Measurements from ENCODE around the gene ZNF687. TPM values are rescaled to one million over a fixed set of nuclear protein-coding genes. Genes with fewer than 3 reads are reported as not detected.

The ZNF687 gene
- total and polyA plus RNA-seq, 9 donors = 6.4 to 37.2 (median 24.6) TPM

- H3K4me1 ChIP-seq (ENCODE audit: insufficient read depth) = peaks cover 29% of the 10 kb centered on the region
- no peak overlapping the region for H3K4me3 ChIP-seq
- 33 to 39% (median 35%) methylated on average over 4 of the region's 4 CpGs for WGBS, 3 donors
- intact Hi-C loops (cut with DNase I) = no loop called here
- peak overlapping the region in 1 of 2 donors; percentile 69 for H3K27ac ChIP-seq
- no peaks in the 10 kb centered on the region for H3K9me3 ChIP-seq
- no peaks in the 10 kb centered on the region for H3K27me3 ChIP-seq
- H3K36me3 ChIP-seq = no peaks in the 10 kb centered on the region
- TF ChIP-seq CTCF (IDR thresholded peaks at IDR 0.05) (no peak), POLR2A (IDR thresholded peaks at IDR 0.05) (no peak), EP300 (IDR thresholded peaks at IDR 0.05) (no peak)
- peak in 1 of 5 donors; percentile 29 for DNase-seq
Observed at GRCh38 chr1:151311011-151311410, 28.9 kb downstream of the ZNF687 start.

- no peaks in the 10 kb centered on the region for H3K36me3 ChIP-seq
- peak; percentile 62 to 91 (median 75) for DNase-seq
Observed at GRCh38 chr1:151311589-151312331, 29.7 kb downstream of the ZNF687 start.

DNA sequence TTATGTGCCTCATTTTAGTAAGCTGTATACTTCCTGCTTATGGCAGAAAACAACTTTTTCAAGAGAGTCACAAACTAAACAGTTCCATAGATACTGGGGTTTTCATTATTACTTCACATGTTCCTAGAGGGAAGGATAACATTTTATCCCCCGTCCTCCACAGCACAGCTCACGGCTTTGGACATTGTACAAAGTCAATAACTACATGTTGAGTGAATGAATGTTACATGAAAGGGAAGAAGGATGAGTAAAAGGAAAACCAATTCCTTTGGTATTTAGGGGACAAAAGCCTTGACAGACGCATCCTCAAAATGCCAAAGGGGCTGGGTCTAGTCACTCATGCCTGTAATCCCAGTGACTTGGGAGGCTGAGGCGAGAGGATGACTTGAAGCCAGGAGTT lies 30.3 kb downstream of the ZNF687 start:
- WGBS, 3 donors = 67 to 72% (median 71%) methylated on average over 4 of the region's 4 CpGs
- TF ChIP-seq EP300 (IDR thresholded peaks at IDR 0.05) (no peak), CTCF (IDR thresholded peaks at IDR 0.05) (no peak), POLR2A (IDR thresholded peaks at IDR 0.05) (no peak)
- H3K36me3 ChIP-seq = no peaks in the 10 kb centered on the region
- H3K4me1 ChIP-seq (ENCODE audit: insufficient read depth) = peaks cover 29% of the 10 kb centered on the region
- intact Hi-C loops (cut with DNase I) = no loop called here
- peak overlapping the region; percentile 49 to 69 for H3K27ac ChIP-seq
- no peaks in the 10 kb centered on the region for H3K9me3 ChIP-seq
- no peak for DNase-seq
- no peaks in the 10 kb centered on the region for H3K27me3 ChIP-seq
- no peak overlapping the region for H3K4me3 ChIP-seq

More at GRCh38 chr1:151311589-151312331, 29.7 kb downstream of the ZNF687 start:
- WGBS, 3 donors = 4 to 13% (median 7%) methylated on average over 7 of the region's 7 CpGs
- Histone ChIP-seq H3K27me3 (no peaks in the 10 kb centered on the region), H3K4me3 (no peak overlapping the region), H3K27ac (peak overlapping the region; percentile 49 to 69), H3K9me3 (no peaks in the 10 kb centered on the region), H3K4me1 (ENCODE audit: insufficient read depth) (peaks cover 29% of the 10 kb centered on the region)
- TF ChIP-seq EP300 (IDR thresholded peaks at IDR 0.05) (peak; percentile 39), POLR2A (IDR thresholded peaks at IDR 0.05) (peak; percentile 22), CTCF (IDR thresholded peaks at IDR 0.05) (no peak)
- intact Hi-C loops (cut with DNase I) = no loop called here

GRCh38 chr1:151312826-151313225 lies 30.7 kb downstream of the ZNF687 start:
- no peak for DNase-seq
- TF ChIP-seq EP300 (IDR thresholded peaks at IDR 0.05) = no peak
- no peak for TF ChIP-seq CTCF (IDR thresholded peaks at IDR 0.05)
- TF ChIP-seq POLR2A (IDR thresholded peaks at IDR 0.05) = no peak
- Histone ChIP-seq H3K36me3 (no peaks in the 10 kb centered on the region), H3K4me3 (no peak overlapping the region), H3K27ac (peak overlapping the region in 1 of 2 donors; percentile 69), H3K27me3 (no peaks in the 10 kb centered on the region), H3K9me3 (no peaks in the 10 kb centered on the region), H3K4me1 (ENCODE audit: insufficient read depth) (peaks cover 29% of the 10 kb centered on the region)
- intact Hi-C loops (cut with DNase I) = no loop called here
- WGBS, 3 donors = 86 to 90% (median 88%) methylated on average over 8 of the region's 8 CpGs
